ENCODE measurements around the gene PTH1R. TPM values are rescaled to one million over a fixed set of nuclear protein-coding genes. Genes with fewer than 3 reads are reported as not detected.

Gene PTH1R
- total RNA-seq, 5 donors from 2014 or later (not counting 1 experiment from before 2014, with no cell fraction given) = 0.32 TPM; not detected in 4

GRCh38 chr3:46893763-46894162 lies 16.2 kb downstream of the PTH1R start:
- no peak overlapping the region for H3K4me3 Mint-ChIP-seq
- Histone ChIP-seq H3K4me3 (ENCODE audit: control insufficient read depth in 1 of 2, extremely low read depth in 1 of 2, low read length in 1 of 2) (no peak overlapping the region), H3K27ac (ENCODE audit: low read length) (no peak overlapping the region), H3K4me1 (ENCODE audit: control insufficient read depth in 1 of 2, extremely low read depth in 1 of 2, insufficient read depth in 2 of 2, low read length in 2 of 2) (peaks cover 0 to 18% of the 10 kb centered on the region in 2 experiments), H3K27me3 (replicated peaks in 1 of 2; ENCODE audit: control insufficient read depth in 2 of 2, extremely low read depth in 1 of 2, insufficient read depth in 2 of 2, low read length in 1 of 2) (peaks cover 0 to 86% of the 10 kb centered on the region in 2 experiments), H3K36me3 (ENCODE audit: control insufficient read depth in 2 of 2, extremely low read depth in 1 of 2, insufficient read depth in 1 of 2, low read length in 1 of 2) (no peaks in the 10 kb centered on the region), H3K9me3 (no peaks in the 10 kb centered on the region)
- CTCF ChIA-PET = no interaction called here
- H3K9me3 Mint-ChIP-seq = no peaks in the 10 kb centered on the region
- POLR2A ChIA-PET = no interaction called here
- no peak overlapping the region for H3K27ac Mint-ChIP-seq
- peaks cover 0 to 5% (median 3%) of the 10 kb centered on the region in 3 donors for H3K4me1 Mint-ChIP-seq
- H3K27me3 Mint-ChIP-seq = peaks cover 38 to 67% of the 10 kb centered on the region in 2 donors
- DNase-seq (no peak), ATAC-seq (replicated peaks in 1 of 4) (no peak)
- WGBS (ENCODE audit: insufficient coverage) = 77% methylated on average over 7 of the region's 9 CpGs
- H3K36me3 Mint-ChIP-seq = no peaks in the 10 kb centered on the region

GRCh38 chr3:46894256-46894655 lies 16.7 kb downstream of the PTH1R start:
- Mint-ChIP-seq H3K27ac (no peak overlapping the region), H3K9me3 (no peaks in the 10 kb centered on the region), H3K4me1 (peaks cover 0 to 7% (median 7%) of the 10 kb centered on the region in 3 donors), H3K4me3 (no peak overlapping the region), H3K27me3 (peaks cover 43 to 71% of the 10 kb centered on the region in 2 donors), H3K36me3 (no peaks in the 10 kb centered on the region)
- peaks cover 0 to 20% of the 10 kb centered on the region in 2 experiments for H3K4me1 ChIP-seq (ENCODE audit: control insufficient read depth in 1 of 2, extremely low read depth in 1 of 2, insufficient read depth in 2 of 2, low read length in 2 of 2)
- CTCF ChIA-PET = interaction anchor here in 1 of 2 donors (0.7 kb wide), 1 partner anchor 262 kb away, joined by 8 read pairs; no protein-coding TSS in a partner anchor
- H3K27ac ChIP-seq (ENCODE audit: low read length) = no peak overlapping the region
- H3K36me3 ChIP-seq (ENCODE audit: control insufficient read depth in 2 of 2, extremely low read depth in 1 of 2, insufficient read depth in 1 of 2, low read length in 1 of 2) = no peaks in the 10 kb centered on the region
- peaks cover 0 to 85% of the 10 kb centered on the region in 2 experiments for H3K27me3 ChIP-seq (replicated peaks in 1 of 2; ENCODE audit: control insufficient read depth in 2 of 2, extremely low read depth in 1 of 2, insufficient read depth in 2 of 2, low read length in 1 of 2)
- POLR2A ChIA-PET = no interaction called here
- WGBS (ENCODE audit: insufficient coverage) = 86% methylated on average over 4 of the region's 6 CpGs
- DNase-seq (no peak), ATAC-seq (replicated peaks in 1 of 4) (no peak)
- no peaks in the 10 kb centered on the region for H3K9me3 ChIP-seq
- H3K4me3 ChIP-seq (ENCODE audit: control insufficient read depth in 1 of 2, extremely low read depth in 1 of 2, low read length in 1 of 2) = no peak overlapping the region

- ATAC-seq (replicated peaks in 1 of 4) (peak; percentile 73 to 93 (median 82)), DNase-seq (peak; percentile 44 to 85 (median 75))
- no peaks in the 10 kb centered on the region for H3K9me3 Mint-ChIP-seq
- H3K36me3 ChIP-seq (ENCODE audit: control insufficient read depth in 2 of 2, extremely low read depth in 1 of 2, insufficient read depth in 1 of 2, low read length in 1 of 2) = no peaks in the 10 kb centered on the region
- no peaks in the 10 kb centered on the region for H3K9me3 ChIP-seq
- CTCF ChIA-PET = interaction anchor here (0.7 to 1.0 kb wide), 7 partner anchors 12 to 262 kb away, joined by 3 to 8 read pairs (median 3); no protein-coding TSS in a partner anchor
- no peak overlapping the region for H3K27ac Mint-ChIP-seq
- H3K27me3 Mint-ChIP-seq = peaks cover 41 to 65% of the 10 kb centered on the region in 2 donors
- H3K4me3 Mint-ChIP-seq = no peak overlapping the region
- H3K36me3 Mint-ChIP-seq = no peaks in the 10 kb centered on the region
- peaks cover 0 to 7% (median 7%) of the 10 kb centered on the region in 3 donors for H3K4me1 Mint-ChIP-seq
- H3K27ac ChIP-seq (ENCODE audit: low read length) = no peak overlapping the region
- peaks cover 0 to 20% of the 10 kb centered on the region in 2 experiments for H3K4me1 ChIP-seq (ENCODE audit: control insufficient read depth in 1 of 2, extremely low read depth in 1 of 2, insufficient read depth in 2 of 2, low read length in 2 of 2)
- POLR2A ChIA-PET = no interaction called here
- WGBS (ENCODE audit: insufficient coverage) = 6% methylated on average over 4 of the region's 5 CpGs
- H3K4me3 ChIP-seq (ENCODE audit: control insufficient read depth in 1 of 2, extremely low read depth in 1 of 2, low read length in 1 of 2) = no peak overlapping the region
- H3K27me3 ChIP-seq (replicated peaks in 1 of 2; ENCODE audit: control insufficient read depth in 2 of 2, extremely low read depth in 1 of 2, insufficient read depth in 2 of 2, low read length in 1 of 2) = peaks cover 0 to 85% of the 10 kb centered on the region in 2 experiments
Measured at GRCh38 chr3:46895204-46895660, 17.7 kb downstream of the PTH1R start.

GRCh38 chr3:46895761-46896160 lies 18.2 kb downstream of the PTH1R start:
- peaks cover 0 to 20% of the 10 kb centered on the region in 2 experiments for H3K4me1 ChIP-seq (ENCODE audit: control insufficient read depth in 1 of 2, extremely low read depth in 1 of 2, insufficient read depth in 2 of 2, low read length in 2 of 2)
- no peak overlapping the region for H3K27ac Mint-ChIP-seq
- ChIA-PET POLR2A (no interaction called here), CTCF (interaction anchor here (0.8 to 1.0 kb wide), 2 partner anchors 12 to 191 kb away, joined by 3 to 4 read pairs; no protein-coding TSS in a partner anchor)
- peaks cover 41 to 62% of the 10 kb centered on the region in 2 donors for H3K27me3 Mint-ChIP-seq
- H3K27ac ChIP-seq (ENCODE audit: low read length) = no peak overlapping the region
- no peak overlapping the region for H3K4me3 ChIP-seq (ENCODE audit: control insufficient read depth in 1 of 2, extremely low read depth in 1 of 2, low read length in 1 of 2)
- 79% methylated on average over 3 of the region's 4 CpGs for WGBS (ENCODE audit: insufficient coverage)
- no peaks in the 10 kb centered on the region for H3K9me3 ChIP-seq
- DNase-seq = no peak
- ATAC-seq (replicated peaks in 1 of 4) = no peak
- no peaks in the 10 kb centered on the region for H3K36me3 Mint-ChIP-seq
- no peaks in the 10 kb centered on the region for H3K36me3 ChIP-seq (ENCODE audit: control insufficient read depth in 2 of 2, extremely low read depth in 1 of 2, insufficient read depth in 1 of 2, low read length in 1 of 2)
- peaks cover 0 to 7% (median 7%) of the 10 kb centered on the region in 3 donors for H3K4me1 Mint-ChIP-seq
- H3K27me3 ChIP-seq (replicated peaks in 1 of 2; ENCODE audit: control insufficient read depth in 2 of 2, extremely low read depth in 1 of 2, insufficient read depth in 2 of 2, low read length in 1 of 2) = peaks cover 0 to 81% of the 10 kb centered on the region in 2 experiments
- no peak overlapping the region for H3K4me3 Mint-ChIP-seq
- H3K9me3 Mint-ChIP-seq = no peaks in the 10 kb centered on the region

- Mint-ChIP-seq H3K4me3 (no peak overlapping the region), H3K9me3 (no peaks in the 10 kb centered on the region), H3K36me3 (no peaks in the 10 kb centered on the region), H3K4me1 (peaks cover 0 to 7% (median 7%) of the 10 kb centered on the region in 3 donors), H3K27ac (no peak overlapping the region), H3K27me3 (peaks cover 35 to 56% of the 10 kb centered on the region in 2 donors)
- peaks cover 0 to 79% of the 10 kb centered on the region in 2 experiments for H3K27me3 ChIP-seq (replicated peaks in 1 of 2; ENCODE audit: control insufficient read depth in 2 of 2, extremely low read depth in 1 of 2, insufficient read depth in 2 of 2, low read length in 1 of 2)
- ChIA-PET CTCF (interaction anchor here in 1 of 2 donors (0.8 kb wide), 1 partner anchor 191 kb away, joined by 4 read pairs; no protein-coding TSS in a partner anchor), POLR2A (no interaction called here)
- no peak overlapping the region for H3K4me3 ChIP-seq (ENCODE audit: control insufficient read depth in 1 of 2, extremely low read depth in 1 of 2, low read length in 1 of 2)
- H3K36me3 ChIP-seq (ENCODE audit: control insufficient read depth in 2 of 2, extremely low read depth in 1 of 2, insufficient read depth in 1 of 2, low read length in 1 of 2) = no peaks in the 10 kb centered on the region
- H3K9me3 ChIP-seq = no peaks in the 10 kb centered on the region
- DNase-seq = no peak
- WGBS (ENCODE audit: insufficient coverage) = 85% methylated on average over 3 of the region's 5 CpGs
- H3K4me1 ChIP-seq (ENCODE audit: control insufficient read depth in 1 of 2, extremely low read depth in 1 of 2, insufficient read depth in 2 of 2, low read length in 2 of 2) = peaks cover 0 to 20% of the 10 kb centered on the region in 2 experiments
- no peak overlapping the region for H3K27ac ChIP-seq (ENCODE audit: low read length)
- no peak for ATAC-seq (replicated peaks in 1 of 4)
Measured at GRCh38 chr3:46896386-46896785, 18.9 kb downstream of the PTH1R start.

GRCh38 chr3:46897031-46897430 lies 19.5 kb downstream of the PTH1R start:
- POLR2A ChIA-PET = no interaction called here
- Histone ChIP-seq H3K36me3 (ENCODE audit: control insufficient read depth in 2 of 2, extremely low read depth in 1 of 2, insufficient read depth in 1 of 2, low read length in 1 of 2) (no peaks in the 10 kb centered on the region), H3K27ac (ENCODE audit: low read length) (no peak overlapping the region), H3K4me3 (ENCODE audit: control insufficient read depth in 1 of 2, extremely low read depth in 1 of 2, low read length in 1 of 2) (no peak overlapping the region), H3K4me1 (ENCODE audit: control insufficient read depth in 1 of 2, extremely low read depth in 1 of 2, insufficient read depth in 2 of 2, low read length in 2 of 2) (peaks cover 0 to 18% of the 10 kb centered on the region in 2 experiments), H3K27me3 (replicated peaks in 1 of 2; ENCODE audit: control insufficient read depth in 2 of 2, extremely low read depth in 1 of 2, insufficient read depth in 2 of 2, low read length in 1 of 2) (peaks cover 0 to 72% of the 10 kb centered on the region in 2 experiments), H3K9me3 (no peaks in the 10 kb centered on the region)
- H3K4me3 Mint-ChIP-seq = no peak overlapping the region
- peaks cover 30 to 49% of the 10 kb centered on the region in 2 donors for H3K27me3 Mint-ChIP-seq
- CTCF ChIA-PET = no interaction called here
- ATAC-seq (replicated peaks in 1 of 4) (no peak), DNase-seq (no peak)
- no peaks in the 10 kb centered on the region for H3K36me3 Mint-ChIP-seq
- H3K4me1 Mint-ChIP-seq = peaks cover 0 to 7% (median 7%) of the 10 kb centered on the region in 3 donors
- H3K27ac Mint-ChIP-seq = no peak overlapping the region
- WGBS (ENCODE audit: insufficient coverage) = 79% methylated on average over 2 of the region's 2 CpGs
- no peaks in the 10 kb centered on the region for H3K9me3 Mint-ChIP-seq
